ENCODE results near the gene MAP3K5. TPM values are rescaled to one million over a fixed set of nuclear protein-coding genes. Genes with fewer than 3 reads are reported as not detected.
A peak's percentile ranks its signal among the peaks of the same experiment; 100 is the strongest.

MAP3K5 gene
- total and polyA plus RNA-seq, 12 donors: 41.9 to 306 (median 215) TPM

- no peaks in the 10 kb centered on the region for H3K9me3 ChIP-seq (replicated peaks in 1 of 3)
These were observed 88.9 kb downstream of the MAP3K5 start for GRCh38 chr6:136703331-136703865.

GRCh38 chr6:136701045-136701444 lies 91.2 kb downstream of the MAP3K5 start:
- Histone ChIP-seq H3K27me3 (no peaks in the 10 kb centered on the region), H3K9me3 (replicated peaks in 1 of 3) (no peaks in the 10 kb centered on the region), H3K27ac (peak overlapping the region in 3 of 5 donors; percentile 7 to 82 (median 62)), H3K36me3 (replicated peaks in 1 of 2) (peaks cover 0 to 25% of the 10 kb centered on the region in 2 donors), H3K4me1 (replicated peaks in 1 of 2) (peaks cover under 1 to 71% of the 10 kb centered on the region in 2 donors), H3K4me3 (no peak overlapping the region)
- intact Hi-C loops (cut with DNase I): no loop called here
- TF ChIP-seq POLR2A (IDR thresholded peaks at IDR 0.05) (no peak), CTCF (IDR thresholded peaks at IDR 0.05) (no peak)
- WGBS, 4 donors: 42 to 56% (median 49%) methylated on average over 3 of the region's 3 CpGs
- no peak for DNase-seq

More at GRCh38 chr6:136703331-136703865, 88.9 kb downstream of the MAP3K5 start:
- 90 to 92% (median 91%) methylated on average over 7 of the region's 7 CpGs for WGBS, 4 donors
- TF ChIP-seq POLR2A (IDR thresholded peaks at IDR 0.05): no peak
- no peak for TF ChIP-seq CTCF (IDR thresholded peaks at IDR 0.05)
- intact Hi-C loops (cut with DNase I): no loop called here
- Histone ChIP-seq H3K27me3 (no peaks in the 10 kb centered on the region), H3K36me3 (replicated peaks in 1 of 2) (peaks cover 0 to 21% of the 10 kb centered on the region in 2 donors), H3K4me3 (no peak overlapping the region), H3K4me1 (replicated peaks in 1 of 2) (peaks cover 0 to 51% of the 10 kb centered on the region in 2 donors), H3K27ac (no peak overlapping the region)
- DNase-seq: no peak

- intact Hi-C loops (cut with DNase I): no loop called here
- Histone ChIP-seq H3K9me3 (replicated peaks in 1 of 3) (no peaks in the 10 kb centered on the region), H3K27me3 (no peaks in the 10 kb centered on the region), H3K36me3 (replicated peaks in 1 of 2) (peaks cover 0 to 19% of the 10 kb centered on the region in 2 donors), H3K27ac (peak overlapping the region in 3 of 5 donors; percentile 0 to 82 (median 62)), H3K4me1 (replicated peaks in 1 of 2) (peaks cover 13 to 88% of the 10 kb centered on the region in 2 donors), H3K4me3 (no peak overlapping the region)
- 46 to 64% (median 51%) methylated on average over 5 of the region's 5 CpGs for WGBS, 4 donors
- DNase-seq: no peak
- no peak for TF ChIP-seq POLR2A (IDR thresholded peaks at IDR 0.05)
- TF ChIP-seq CTCF (IDR thresholded peaks at IDR 0.05): no peak
These were observed 92.9 kb downstream of the MAP3K5 start for GRCh38 chr6:136699358-136699757.

- intact Hi-C loops (cut with DNase I): no loop called here
- Histone ChIP-seq H3K9me3 (replicated peaks in 1 of 3) (no peaks in the 10 kb centered on the region), H3K27ac (peak overlapping the region; percentile 3 to 82 (median 70)), H3K4me3 (no peak overlapping the region), H3K4me1 (replicated peaks in 1 of 2) (peaks cover 21 to 97% of the 10 kb centered on the region in 2 donors), H3K36me3 (replicated peaks in 1 of 2) (peaks cover 0 to 37% of the 10 kb centered on the region in 2 donors), H3K27me3 (no peaks in the 10 kb centered on the region)
- no peak for DNase-seq
- TF ChIP-seq POLR2A (IDR thresholded peaks at IDR 0.05) (no peak), CTCF (IDR thresholded peaks at IDR 0.05) (no peak)
- WGBS, 4 donors: 54 to 64% (median 63%) methylated on average over 7 of the region's 7 CpGs
These were observed 95.4 kb downstream of the MAP3K5 start for GRCh38 chr6:136696783-136697364.

All from adrenal gland (tissue), 12 donors.